Upper lobe of left lung (tissue), 6 donors: ENCODE data around the gene CA10. TPM values are rescaled to one million over a fixed set of nuclear protein-coding genes. Genes with fewer than 3 reads are reported as not detected.

Experiments
- ATAC-seq, 2 donors: fragments of 200-7000 bp; cut with Tn5 transposase; one replicate each; pipeline ENCODE4 v1.9.1; 2022; ENCODE audit warnings: mild to moderate bottlenecking in 2 of 2, moderate library complexity in 2 of 2; ENCODE audit not compliant: low FRiP score in 2 of 2
- DNase-seq, 2 donors: peaks; one replicate each; pipeline ENCODE4 v3.0.0-alpha.2; 2019 to 2020
- H3K27ac ChIP-seq, 4 donors: fragments of 200-600 bp; sonication (generic); one replicate each; pipeline ENCODE4 v1.5.1; 2016 to 2019
- H3K27me3 ChIP-seq, 4 donors: fragments of 200-600 bp; sonication (generic); one replicate each; pipeline ENCODE4 v1.5.1; 2017 to 2019
- H3K36me3 ChIP-seq, 4 donors: fragments of 200-600 bp; sonication (generic); one replicate each; pipeline ENCODE4 v1.5.1; 2016 to 2019
- H3K4me1 ChIP-seq, 4 donors: fragments of 200-600 bp; sonication (generic); one replicate each; pipeline ENCODE4 v1.5.1; 2018 to 2019
- H3K4me3 ChIP-seq, 4 donors: fragments of 200-600 bp; sonication (generic); one replicate each; pipeline ENCODE4 v1.5.1; 2017 to 2019; ENCODE audit warnings: mild to moderate bottlenecking in 2 of 4, moderate library complexity in 1 of 4
- H3K9me3 ChIP-seq, 4 donors: fragments of 200-600 bp; sonication (generic); one replicate each; pipeline ENCODE4 v1.5.1; 2018 to 2019
- EP300 ChIP-seq, 4 donors: sonication (generic); formaldehyde crosslinking; IDR thresholded peaks; one replicate each; pipeline ENCODE4 v1.5.1; 2017; ENCODE audit warnings: antibody characterized with exemption in 4 of 4, control low read depth in 2 of 4
- POLR2A ChIP-seq, 4 donors: fragments of 450-650 bp; IDR thresholded peaks; one replicate each; pipeline ENCODE4 v1.5.1; 2016 to 2017; ENCODE audit warnings: antibody characterized with exemption in 4 of 4, mild to moderate bottlenecking in 2 of 4
- POLR2AphosphoS5 ChIP-seq, 2 donors: sonication (generic); formaldehyde crosslinking; IDR thresholded peaks; one replicate each; pipeline ENCODE4 v1.5.1; 2017; ENCODE audit warnings: antibody characterized with exemption in 2 of 2
- WGBS, 2 donors: methylation state at CpG; one replicate each; pipeline ENCODE4 v1.1.5; 2017 to 2018; 5-methylcytosine and 5-hydroxymethylcytosine counted together
- total RNA-seq, 6 donors: library from RNA; depleted of rRNA in 4 of 6; stranded (reverse); fragments of >200 nt in 4 of 6; gene quantifications; one replicate each; pipeline versions ENCODE4 v1.1.0 to v1.2.1, GENCODE V29; 2016 to 2021
- TF ChIP-seq, protein P1 (sequence below), 6 experiments: fragments of 450-650 bp in 4 of 6; fragments of 200-600 bp in 2 of 6; sonication (generic) in 2 of 6; IDR thresholded peaks; one replicate each; pipeline ENCODE4 v1.5.1; 2016 to 2019; ENCODE audit warnings: antibody characterized with exemption in 6 of 6
- donor health status: DM: no; HTN: no; CAD: no; lungs with moderate emphysema.
- donor health status: DM: no; HTN: yes; CAD: no; lungs with severe emphysema.

Gene CA10
- total RNA-seq, 6 donors from 2014 or later: 0.10 TPM; not detected in 5

DNA sequence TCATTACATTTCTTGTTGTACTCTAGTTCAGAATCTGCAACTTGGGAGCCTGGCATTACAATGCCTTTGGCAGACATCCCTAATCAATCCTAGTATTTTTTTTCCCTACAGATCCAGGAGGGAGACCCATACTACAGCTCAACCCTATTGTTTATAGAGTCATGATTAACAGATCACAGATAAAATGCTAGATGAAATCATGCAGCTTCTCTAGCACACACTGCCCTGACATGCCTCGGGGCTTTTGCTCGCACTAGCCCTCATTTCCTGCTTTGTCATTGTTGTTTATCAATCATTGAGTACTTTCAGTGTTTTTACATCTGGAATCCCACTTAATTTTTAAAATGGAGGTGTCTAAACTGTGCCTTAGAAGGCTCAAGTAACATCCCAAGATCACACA, 412.5 kb downstream of the CA10 start:
- ATAC-seq: no peak
- H3K36me3 ChIP-seq: no peaks in the 10 kb centered on the region
- DNase-seq: no peak
- no peaks in the 10 kb centered on the region for H3K27me3 ChIP-seq
- no peak overlapping the region for H3K4me3 ChIP-seq
- no peaks in the 10 kb centered on the region for H3K4me1 ChIP-seq
- H3K27ac ChIP-seq: no peak overlapping the region
- TF ChIP-seq EP300 (IDR thresholded peaks at IDR 0.05) (no peak), POLR2AphosphoS5 (IDR thresholded peaks at IDR 0.05) (no peak), POLR2A (IDR thresholded peaks at IDR 0.05) (no peak)
- TF ChIP-seq, protein P1, sequence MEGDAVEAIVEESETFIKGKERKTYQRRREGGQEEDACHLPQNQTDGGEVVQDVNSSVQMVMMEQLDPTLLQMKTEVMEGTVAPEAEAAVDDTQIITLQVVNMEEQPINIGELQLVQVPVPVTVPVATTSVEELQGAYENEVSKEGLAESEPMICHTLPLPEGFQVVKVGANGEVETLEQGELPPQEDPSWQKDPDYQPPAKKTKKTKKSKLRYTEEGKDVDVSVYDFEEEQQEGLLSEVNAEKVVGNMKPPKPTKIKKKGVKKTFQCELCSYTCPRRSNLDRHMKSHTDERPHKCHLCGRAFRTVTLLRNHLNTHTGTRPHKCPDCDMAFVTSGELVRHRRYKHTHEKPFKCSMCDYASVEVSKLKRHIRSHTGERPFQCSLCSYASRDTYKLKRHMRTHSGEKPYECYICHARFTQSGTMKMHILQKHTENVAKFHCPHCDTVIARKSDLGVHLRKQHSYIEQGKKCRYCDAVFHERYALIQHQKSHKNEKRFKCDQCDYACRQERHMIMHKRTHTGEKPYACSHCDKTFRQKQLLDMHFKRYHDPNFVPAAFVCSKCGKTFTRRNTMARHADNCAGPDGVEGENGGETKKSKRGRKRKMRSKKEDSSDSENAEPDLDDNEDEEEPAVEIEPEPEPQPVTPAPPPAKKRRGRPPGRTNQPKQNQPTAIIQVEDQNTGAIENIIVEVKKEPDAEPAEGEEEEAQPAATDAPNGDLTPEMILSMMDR (IDR thresholded peaks at IDR 0.05): no peak
- 17 to 26% methylated on average over 2 of the region's 2 CpGs for WGBS, 2 donors
- no peaks in the 10 kb centered on the region for H3K9me3 ChIP-seq

GRCh38 chr17:51743477-51743876, 415.0 kb downstream of the CA10 start:
- H3K27me3 ChIP-seq: no peaks in the 10 kb centered on the region
- no peak for DNase-seq
- H3K27ac ChIP-seq: no peak overlapping the region
- no peaks in the 10 kb centered on the region for H3K36me3 ChIP-seq
- H3K4me1 ChIP-seq: no peaks in the 10 kb centered on the region
- TF ChIP-seq, protein P1 (IDR thresholded peaks at IDR 0.05): no peak
- no peak for TF ChIP-seq POLR2AphosphoS5 (IDR thresholded peaks at IDR 0.05)
- TF ChIP-seq EP300 (IDR thresholded peaks at IDR 0.05): no peak
- no peaks in the 10 kb centered on the region for H3K9me3 ChIP-seq
- H3K4me3 ChIP-seq: no peak overlapping the region
- no peak for ATAC-seq
- WGBS, 2 donors: 74 to 80% methylated on average over 4 of the region's 4 CpGs

- H3K9me3 ChIP-seq: no peaks in the 10 kb centered on the region
- no peaks in the 10 kb centered on the region for H3K4me1 ChIP-seq
- H3K4me3 ChIP-seq: no peak overlapping the region
- no peaks in the 10 kb centered on the region for H3K36me3 ChIP-seq
- TF ChIP-seq POLR2A (IDR thresholded peaks at IDR 0.05) (no peak), EP300 (IDR thresholded peaks at IDR 0.05) (no peak), POLR2AphosphoS5 (IDR thresholded peaks at IDR 0.05) (no peak)
- TF ChIP-seq, protein P1 (IDR thresholded peaks at IDR 0.05): no peak
- ATAC-seq (no peak), DNase-seq (no peak)
- no peaks in the 10 kb centered on the region for H3K27me3 ChIP-seq
- H3K27ac ChIP-seq: no peak overlapping the region
Measured at GRCh38 chr17:51742571-51742970, 415.9 kb downstream of the CA10 start.

GRCh38 chr17:51741458-51741857, 417.1 kb downstream of the CA10 start:
- ATAC-seq: no peak
- Histone ChIP-seq H3K4me1 (no peaks in the 10 kb centered on the region), H3K4me3 (no peak overlapping the region), H3K9me3 (no peaks in the 10 kb centered on the region), H3K27ac (no peak overlapping the region), H3K27me3 (no peaks in the 10 kb centered on the region), H3K36me3 (no peaks in the 10 kb centered on the region)
- TF ChIP-seq, protein P1 (IDR thresholded peaks at IDR 0.05): no peak
- no peak for TF ChIP-seq POLR2AphosphoS5 (IDR thresholded peaks at IDR 0.05)
- TF ChIP-seq EP300 (IDR thresholded peaks at IDR 0.05): no peak
- no peak for TF ChIP-seq POLR2A (IDR thresholded peaks at IDR 0.05)
- no peak for DNase-seq

DNA sequence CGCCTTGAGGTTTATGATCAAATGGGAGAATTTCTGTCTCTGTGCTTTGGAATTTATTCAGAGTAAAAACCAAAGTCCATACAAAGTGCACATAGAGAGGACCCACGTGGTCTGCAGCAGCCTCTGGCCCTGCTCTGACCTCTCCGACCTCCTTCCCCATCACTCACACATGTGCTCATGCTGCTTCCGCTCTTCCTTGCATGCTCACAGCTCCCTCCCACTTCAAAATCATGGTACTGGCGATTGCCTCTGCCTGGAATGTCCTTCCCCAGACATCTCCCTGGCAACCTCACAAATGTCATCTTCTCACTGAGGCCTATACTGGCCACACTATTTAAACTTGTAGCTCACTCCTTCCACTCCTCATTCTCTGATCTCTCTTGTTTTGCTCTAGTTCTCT, 418.0 kb downstream of the CA10 start:
- TF ChIP-seq POLR2A (IDR thresholded peaks at IDR 0.05): no peak
- TF ChIP-seq, protein P1 (IDR thresholded peaks at IDR 0.05): no peak
- TF ChIP-seq EP300 (IDR thresholded peaks at IDR 0.05): no peak
- no peak for TF ChIP-seq POLR2AphosphoS5 (IDR thresholded peaks at IDR 0.05)
- H3K9me3 ChIP-seq: no peaks in the 10 kb centered on the region
- H3K4me1 ChIP-seq: no peaks in the 10 kb centered on the region
- H3K4me3 ChIP-seq: no peak overlapping the region
- no peaks in the 10 kb centered on the region for H3K27me3 ChIP-seq
- H3K36me3 ChIP-seq: no peaks in the 10 kb centered on the region
- H3K27ac ChIP-seq: no peak overlapping the region
- DNase-seq (no peak), ATAC-seq (no peak)
- WGBS, 2 donors: 61 to 65% methylated on average over 5 of the region's 5 CpGs
